Pancreas (tissue), 10 donors: ENCODE results near the gene SLC35F1. TPM values are rescaled to one million over a fixed set of nuclear protein-coding genes. Genes with fewer than 3 reads are reported as not detected.

Experiments
- ATAC-seq, 4 donors: fragments of 200-7000 bp; cut with Tn5 transposase; one replicate each; pipeline versions ENCODE4 v1.8.0 to v1.9.1; 2020; ENCODE audit warnings: mild to moderate bottlenecking in 4 of 4, moderate library complexity in 4 of 4
- DNase-seq, 6 donors: peaks; one replicate each; pipeline ENCODE4 v3.0.0-alpha.2; 2020
- FAIRE-seq: peaks from 2 replicates; lab custom pipeline; 2012; peaks lifted over from hg19 to GRCh38; lab: Jason Lieb, UNC
- H3K27ac ChIP-seq, 4 donors: fragments of 200-600 bp; sonication (generic); 1 replicate in 3 of 4; 2 replicates in 1 of 4; pipeline versions ENCODE4 v1.5.0 to v1.8.0; 2020
- H3K27me3 ChIP-seq, 4 donors: fragments of 200-600 bp; one replicate each; pipeline ENCODE4 v1.8.0; 2021
- H3K36me3 ChIP-seq, 3 donors: fragments of 200-600 bp; sonication (generic) in 1 of 3; one replicate each; pipeline versions ENCODE4 v1.5.0 to v1.8.0; 2020 to 2021
- H3K4me1 ChIP-seq, 3 donors: fragments of 200-600 bp; one replicate each; pipeline ENCODE4 v1.8.0; 2021
- H3K4me3 ChIP-seq, 4 donors: fragments of 200-600 bp; sonication (generic) in 2 of 4; one replicate each; pipeline versions ENCODE4 v1.5.0 to v1.8.0; 2020 to 2021
- H3K9me3 ChIP-seq, 4 donors: fragments of 200-600 bp; one replicate each; pipeline ENCODE4 v1.8.0; 2021
- WGBS, 2 donors: extraction: QIAGEN DNeasy Blood & Tissue Kit; methylation state at CpG; one replicate each; pipeline ENCODE4 v1.1.7; 2013; 5-methylcytosine and 5-hydroxymethylcytosine counted together
- intact Hi-C, 3 donors: fragments of 100-400 bp; cut with DNase I; formaldehyde crosslinking; loops; one replicate each; pipeline versions ENCODE4 v1.11.1 to v1.14.2; 2022
- polyA plus RNA-seq, 2 donors: library from polyadenylated mRNA; stranded (reverse); fragments of 200-250 nt; gene quantifications; one replicate each; pipeline ENCODE4 v1.2.3, GENCODE V29; 2013
- total RNA-seq, 6 donors: library from RNA; stranded (reverse); fragmentation: NEBNext Ultra II Directional in 4 of 6; extraction: Animal tissue kit (Norgen Biotek cat#: 25700) in 4 of 6; gene quantifications; one replicate each; pipeline versions ENCODE4 v1.2.1 to v1.2.4, GENCODE V29; 2021 to 2023
- TF ChIP-seq, protein P1 (sequence below), 4 donors: fragments of 200-600 bp; sonication (generic) in 3 of 4; IDR thresholded peaks; one replicate each; pipeline versions ENCODE4 v1.5.0 to v1.8.0; 2021; ENCODE audit warnings: antibody characterized with exemption in 4 of 4
- donor health status: healthy with polysubstance abuse.
- donor health status: DM: no; HTN: no; CAD: no; lungs with moderate emphysema.
- donor health status: DM: no; HTN: no; CAD: no.
- donor health status: control.
- donor health status: control.
- donor health status: Bipolar disorder and iron deficiency.
- donor health status: DM: yes; HTN: yes; CAD: no.
- donor health status: DM: no; HTN: no; CAD: no.
- donor health status: DM: no; HTN: no; CAD: no.
- donor health status: DM: yes; HTN: yes; CAD: no.

The SLC35F1 gene
- total and polyA plus RNA-seq, 8 donors: 0.14 to 2.1 (median 0.29) TPM

DNA sequence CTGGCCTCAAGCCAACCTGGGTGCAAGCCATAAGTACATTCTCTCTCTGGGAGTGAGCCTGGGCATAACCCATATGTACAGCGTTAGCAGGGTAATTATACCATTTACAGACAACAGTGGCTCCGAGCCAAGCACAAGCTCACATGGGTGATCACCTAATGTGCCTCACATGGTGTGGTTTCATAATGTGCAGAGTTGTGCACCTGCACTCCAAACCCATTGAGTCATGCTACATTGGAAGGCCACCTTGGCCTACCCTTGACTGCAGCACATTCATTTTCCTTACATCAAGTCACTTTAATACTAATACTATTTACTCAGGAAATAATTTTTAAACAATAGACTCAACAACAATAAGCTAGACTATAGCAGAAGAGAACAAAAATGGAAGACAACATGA, 446.5 kb downstream of the SLC35F1 start:
- DNase-seq (no peak), FAIRE-seq (no peak), ATAC-seq (no peak)
- Histone ChIP-seq H3K9me3 (no peaks in the 10 kb centered on the region), H3K36me3 (no peaks in the 10 kb centered on the region), H3K27me3 (no peaks in the 10 kb centered on the region), H3K27ac (no peak overlapping the region), H3K4me1 (no peaks in the 10 kb centered on the region), H3K4me3 (no peak overlapping the region)
- intact Hi-C loops: no loop called here
- 76 to 78% methylated on average over 2 of the region's 2 CpGs for WGBS, 2 donors
- TF ChIP-seq, protein P1, sequence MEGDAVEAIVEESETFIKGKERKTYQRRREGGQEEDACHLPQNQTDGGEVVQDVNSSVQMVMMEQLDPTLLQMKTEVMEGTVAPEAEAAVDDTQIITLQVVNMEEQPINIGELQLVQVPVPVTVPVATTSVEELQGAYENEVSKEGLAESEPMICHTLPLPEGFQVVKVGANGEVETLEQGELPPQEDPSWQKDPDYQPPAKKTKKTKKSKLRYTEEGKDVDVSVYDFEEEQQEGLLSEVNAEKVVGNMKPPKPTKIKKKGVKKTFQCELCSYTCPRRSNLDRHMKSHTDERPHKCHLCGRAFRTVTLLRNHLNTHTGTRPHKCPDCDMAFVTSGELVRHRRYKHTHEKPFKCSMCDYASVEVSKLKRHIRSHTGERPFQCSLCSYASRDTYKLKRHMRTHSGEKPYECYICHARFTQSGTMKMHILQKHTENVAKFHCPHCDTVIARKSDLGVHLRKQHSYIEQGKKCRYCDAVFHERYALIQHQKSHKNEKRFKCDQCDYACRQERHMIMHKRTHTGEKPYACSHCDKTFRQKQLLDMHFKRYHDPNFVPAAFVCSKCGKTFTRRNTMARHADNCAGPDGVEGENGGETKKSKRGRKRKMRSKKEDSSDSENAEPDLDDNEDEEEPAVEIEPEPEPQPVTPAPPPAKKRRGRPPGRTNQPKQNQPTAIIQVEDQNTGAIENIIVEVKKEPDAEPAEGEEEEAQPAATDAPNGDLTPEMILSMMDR (IDR thresholded peaks at IDR 0.05): no peak

DNA sequence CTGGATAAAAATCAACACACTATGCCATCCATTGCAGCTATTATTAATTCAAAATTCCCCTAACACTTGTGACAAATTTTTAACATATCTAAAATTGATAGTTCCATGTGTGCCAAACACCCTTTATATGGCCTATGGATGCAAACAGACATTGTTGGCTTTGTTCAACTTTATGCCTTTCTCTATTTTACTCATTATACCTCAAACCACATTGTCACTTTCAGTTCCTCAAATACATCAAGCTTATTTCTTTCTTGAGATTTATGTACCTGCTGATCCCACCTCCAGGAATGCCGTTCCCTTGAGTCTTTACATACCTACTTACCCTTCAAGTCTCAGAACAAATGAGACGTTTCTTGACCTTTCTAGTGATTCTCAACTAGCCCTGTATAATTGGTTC, 447.6 kb downstream of the SLC35F1 start:
- FAIRE-seq: no peak
- Histone ChIP-seq H3K9me3 (no peaks in the 10 kb centered on the region), H3K27me3 (no peaks in the 10 kb centered on the region), H3K36me3 (no peaks in the 10 kb centered on the region), H3K4me3 (no peak overlapping the region), H3K27ac (no peak overlapping the region), H3K4me1 (no peaks in the 10 kb centered on the region)
- no peak for ATAC-seq
- TF ChIP-seq, protein P1 (IDR thresholded peaks at IDR 0.05): no peak
- intact Hi-C loops: no loop called here
- WGBS, 2 donors: 70 to 77% methylated on average over 2 of the region's 2 CpGs
- DNase-seq: no peak

DNA sequence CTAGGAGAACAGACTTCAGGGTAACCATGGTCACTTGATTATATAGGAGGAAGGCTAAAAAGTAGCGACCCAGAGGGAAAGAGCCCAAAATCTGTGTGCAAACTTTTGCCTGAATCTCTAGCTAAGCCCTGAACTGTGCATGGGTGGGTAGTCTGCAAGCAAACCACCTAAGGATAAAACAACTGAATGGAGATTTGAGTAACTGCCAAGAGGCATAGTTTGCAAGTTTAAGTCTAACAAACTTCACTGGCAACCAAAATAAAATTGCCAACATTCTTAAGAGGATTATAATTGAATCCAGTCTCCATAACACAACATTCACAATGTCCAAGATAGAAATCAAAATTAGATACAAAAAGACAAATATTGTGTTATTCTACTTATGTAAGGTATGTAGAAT, 449.0 kb downstream of the SLC35F1 start:
- ATAC-seq: no peak
- 68 to 71% methylated on average over 1 of the region's 1 CpG for WGBS, 2 donors
- Histone ChIP-seq H3K27me3 (no peaks in the 10 kb centered on the region), H3K4me3 (no peak overlapping the region), H3K36me3 (no peaks in the 10 kb centered on the region), H3K27ac (no peak overlapping the region), H3K4me1 (no peaks in the 10 kb centered on the region), H3K9me3 (no peaks in the 10 kb centered on the region)
- DNase-seq: no peak
- intact Hi-C loops: no loop called here
- TF ChIP-seq, protein P1 (IDR thresholded peaks at IDR 0.05): no peak
- FAIRE-seq: no peak

DNA sequence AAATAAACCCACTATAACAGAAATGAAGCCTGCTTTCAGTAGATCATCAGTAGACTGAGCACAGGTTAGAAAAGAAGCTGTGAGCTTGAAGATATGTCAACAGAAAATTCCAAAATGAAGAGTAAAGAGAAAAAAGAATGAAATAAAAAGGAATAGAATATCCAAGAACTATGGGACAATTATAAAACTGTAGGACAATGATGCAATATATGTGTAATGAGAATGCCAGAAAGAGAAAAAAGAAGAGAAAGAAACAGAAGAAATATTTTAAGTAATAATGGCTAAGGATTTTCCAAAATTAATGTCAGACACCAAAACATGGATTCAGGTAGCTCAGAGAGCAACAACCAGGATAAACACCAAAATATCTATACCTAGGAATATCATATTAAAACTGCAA, 449.6 kb downstream of the SLC35F1 start:
- Histone ChIP-seq H3K27me3 (no peaks in the 10 kb centered on the region), H3K4me1 (no peaks in the 10 kb centered on the region), H3K9me3 (no peaks in the 10 kb centered on the region), H3K4me3 (no peak overlapping the region), H3K27ac (no peak overlapping the region), H3K36me3 (no peaks in the 10 kb centered on the region)
- FAIRE-seq (no peak), ATAC-seq (no peak), DNase-seq (no peak)
- intact Hi-C loops: no loop called here
- TF ChIP-seq, protein P1 (IDR thresholded peaks at IDR 0.05): no peak

Other genes with a start within 250 kb of the SLC35F1 start
- gene NUS1, start 231.8 kb upstream of the SLC35F1 start, total RNA-seq: 10 to 100 TPM; 10.3 to 22.2 (median 18.2) TPM
- 10 to 100 TPM in 1 of 2 donors, 1 to 10 TPM in 1; 9.3 to 13.1 TPM for gene NUS1, start 231.8 kb upstream of the SLC35F1 start, polyA plus RNA-seq